ENCODE results near the gene REN.

The REN gene

DNA sequence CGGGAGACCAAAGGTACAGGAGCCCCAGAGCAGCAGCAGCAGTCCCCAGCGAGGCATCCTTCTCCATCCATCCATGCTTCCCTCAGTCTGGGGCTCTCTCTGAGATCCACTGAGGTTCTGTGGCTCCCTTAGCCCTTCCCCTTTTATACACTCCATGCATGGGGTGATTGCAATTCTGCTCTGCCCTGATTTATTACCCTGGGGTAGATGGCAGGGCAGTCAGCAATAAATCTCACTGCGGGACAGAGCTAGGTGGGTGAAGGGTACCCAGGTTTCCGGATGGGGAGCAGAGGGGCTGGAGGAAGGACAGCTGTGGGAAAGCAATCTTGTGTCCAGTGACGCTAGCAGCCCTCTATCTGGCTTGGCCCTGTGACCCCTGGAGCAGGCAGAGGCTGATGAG, at the start of gene REN:
Gene REN, minus strand, starts transcription at position 119 of the 400 bp plus-strand sequence. Its CDS starts 44 bp downstream, at position 75.
- no peak for DNase-seq (ENCODE audit: low read depth)

DNA sequence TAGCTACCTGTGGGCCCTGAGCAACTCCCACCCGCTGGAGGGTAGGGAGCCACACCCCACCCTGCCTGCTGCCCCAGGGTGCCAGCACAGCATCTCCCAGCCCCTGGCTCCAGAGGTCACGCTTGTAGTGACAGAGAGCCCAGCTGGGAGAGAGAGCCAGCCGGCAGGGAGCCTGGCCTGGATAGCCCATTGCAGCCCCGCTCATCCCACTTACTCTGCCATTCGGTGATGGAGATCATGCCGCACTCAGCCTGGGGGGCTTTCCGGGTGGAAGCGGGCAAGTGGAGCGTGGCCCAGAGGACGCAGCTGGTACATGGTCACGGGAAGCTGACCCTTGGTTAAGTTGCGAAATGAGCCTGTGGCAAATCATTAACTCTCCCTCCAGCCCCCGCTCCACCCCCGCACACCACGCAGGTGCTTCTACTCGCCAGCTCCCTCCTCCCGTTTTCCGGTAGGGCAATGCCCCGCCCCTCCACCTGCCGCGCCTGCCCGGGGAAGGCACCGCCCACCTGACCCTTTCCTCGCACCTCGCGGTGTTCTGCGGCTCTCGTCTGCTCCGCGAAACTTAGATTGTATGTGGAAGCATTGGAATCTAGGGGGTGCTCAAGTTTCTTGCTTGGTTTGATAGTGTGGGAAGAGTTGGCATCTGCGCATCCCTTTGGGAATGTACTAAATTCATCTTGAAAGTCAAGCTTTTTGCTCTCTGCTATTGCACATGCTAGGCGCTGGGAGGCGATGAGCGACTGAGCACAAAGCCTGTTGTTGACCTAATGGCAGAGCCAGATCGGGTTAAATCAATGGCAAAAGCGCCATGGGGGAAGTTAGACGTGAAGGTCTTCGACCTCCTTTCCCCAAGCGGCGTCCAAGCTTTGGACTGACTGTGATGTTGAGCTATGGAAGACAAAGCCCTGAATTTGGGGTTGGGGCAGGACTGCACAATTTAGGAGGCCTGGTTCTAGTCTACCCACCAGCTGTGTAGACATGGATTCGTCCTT, 47.8 kb upstream of the REN start, which contains the start of gene GOLT1A:
Gene GOLT1A, minus strand, starts transcription at position 321 of the 995 bp plus-strand sequence. Its CDS starts 82 bp downstream, at position 239.
- DNase-seq (ENCODE audit: low read depth) = peak; percentile 23

DNA sequence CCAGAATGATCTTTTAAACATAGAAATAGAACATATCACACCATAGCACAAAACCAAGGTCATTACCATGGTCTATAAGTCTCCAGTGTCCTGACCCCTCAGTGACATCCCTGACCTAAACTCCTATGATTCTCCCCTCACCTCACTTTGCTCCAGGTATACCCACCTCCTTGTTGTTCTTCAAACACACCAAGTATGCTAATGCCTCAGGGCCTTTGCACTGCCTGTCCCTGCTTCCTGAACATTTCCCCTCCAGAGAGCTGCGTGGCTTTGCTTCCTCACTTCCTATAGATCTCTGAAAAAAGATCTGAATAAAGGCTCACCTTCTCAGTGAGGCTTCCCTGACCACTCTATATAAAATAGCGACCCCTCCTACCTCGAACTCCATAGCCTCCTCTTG, 46.6 kb upstream of the REN start:
- no peak for DNase-seq (ENCODE audit: low read depth)

DNA sequence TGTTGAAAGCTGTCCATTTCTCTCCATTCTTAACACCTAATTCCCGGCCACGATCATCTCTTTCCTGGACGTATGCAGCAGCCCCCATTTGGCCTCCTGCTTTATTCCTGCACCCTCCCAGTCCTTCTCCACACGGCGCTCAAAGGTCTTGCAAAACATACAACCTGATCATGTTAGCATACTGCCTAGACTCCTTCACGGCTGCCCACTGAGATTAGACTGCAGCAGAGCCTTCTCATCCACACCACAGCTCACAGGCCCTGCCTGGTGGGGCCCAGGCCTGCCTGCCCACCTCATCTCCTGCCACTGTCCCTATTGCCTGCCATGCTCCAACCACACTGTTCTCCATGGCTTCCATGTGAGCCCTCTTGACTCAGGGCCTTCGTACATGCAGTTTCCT, 44.9 kb upstream of the REN start:
- DNase-seq (ENCODE audit: low read depth) = no peak

DNA sequence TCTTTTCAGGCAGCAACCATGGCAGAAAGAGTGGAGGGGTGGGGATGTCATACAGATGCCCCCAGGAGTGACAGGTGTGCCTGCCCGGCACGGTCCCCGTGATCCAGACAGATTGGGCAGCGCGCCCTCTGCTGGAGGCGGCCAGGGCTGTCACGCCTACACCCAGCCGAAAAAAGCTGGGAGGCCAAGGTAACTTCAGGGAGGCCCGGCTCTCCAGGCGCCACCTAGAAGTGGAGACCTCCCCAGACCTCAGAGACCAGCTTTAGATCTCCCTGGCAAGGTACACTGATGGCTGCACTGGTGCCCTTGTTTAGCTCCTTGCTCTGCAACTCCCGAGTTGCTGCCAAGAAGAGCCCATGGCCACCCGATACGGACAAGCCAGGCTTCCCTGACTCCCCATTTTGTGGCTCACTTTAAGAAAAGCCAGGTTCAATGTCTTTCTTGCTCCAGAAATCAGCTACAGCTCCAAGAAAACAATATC, 41.0 kb upstream of the REN start:
- peak; percentile 66 for DNase-seq (ENCODE audit: low read depth)

DNA sequence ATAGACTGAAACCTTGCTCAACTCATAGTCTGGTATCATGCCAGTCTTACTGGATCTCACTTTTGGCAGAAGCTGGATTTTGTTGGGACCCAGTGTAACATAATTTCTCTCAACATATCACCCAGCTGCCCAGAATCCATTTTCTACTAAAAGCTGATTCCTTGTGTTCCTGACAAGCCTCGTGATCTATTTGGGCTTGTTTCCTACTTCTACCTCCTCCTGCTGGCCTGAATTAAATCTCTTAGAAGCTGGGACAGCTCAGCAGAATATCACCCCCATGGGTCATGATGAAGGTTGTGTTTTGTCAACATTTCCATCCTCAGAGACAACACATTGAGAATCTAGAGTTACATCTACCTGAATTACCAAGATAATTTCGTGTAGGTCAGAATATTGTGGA, 40.0 kb upstream of the REN start:
- no peak for DNase-seq (ENCODE audit: low read depth)

GRCh38 chr1:204205486-204205885, 39.3 kb upstream of the REN start:
- no peak for DNase-seq (ENCODE audit: low read depth)

DNA sequence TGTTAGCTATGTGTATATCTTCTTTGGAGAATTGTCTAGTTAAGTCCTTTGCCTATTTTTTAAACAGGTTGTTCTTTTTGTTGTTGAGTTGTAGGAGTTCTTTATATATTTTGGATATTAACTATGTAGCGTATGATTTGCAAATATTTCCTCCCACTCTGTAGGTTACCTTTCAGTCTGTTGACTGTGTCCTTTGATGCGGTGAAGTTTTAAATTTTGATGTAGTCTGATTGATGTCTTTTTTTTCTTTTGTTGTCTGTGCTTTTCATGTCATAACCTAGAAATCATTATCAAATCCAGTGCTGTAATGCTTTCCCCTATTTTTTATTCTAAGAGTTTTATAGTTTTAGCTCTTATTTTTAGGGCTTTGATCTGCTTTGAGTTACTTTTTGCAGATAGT, 38.8 kb upstream of the REN start:
- no peak for DNase-seq (ENCODE audit: low read depth)

DNA sequence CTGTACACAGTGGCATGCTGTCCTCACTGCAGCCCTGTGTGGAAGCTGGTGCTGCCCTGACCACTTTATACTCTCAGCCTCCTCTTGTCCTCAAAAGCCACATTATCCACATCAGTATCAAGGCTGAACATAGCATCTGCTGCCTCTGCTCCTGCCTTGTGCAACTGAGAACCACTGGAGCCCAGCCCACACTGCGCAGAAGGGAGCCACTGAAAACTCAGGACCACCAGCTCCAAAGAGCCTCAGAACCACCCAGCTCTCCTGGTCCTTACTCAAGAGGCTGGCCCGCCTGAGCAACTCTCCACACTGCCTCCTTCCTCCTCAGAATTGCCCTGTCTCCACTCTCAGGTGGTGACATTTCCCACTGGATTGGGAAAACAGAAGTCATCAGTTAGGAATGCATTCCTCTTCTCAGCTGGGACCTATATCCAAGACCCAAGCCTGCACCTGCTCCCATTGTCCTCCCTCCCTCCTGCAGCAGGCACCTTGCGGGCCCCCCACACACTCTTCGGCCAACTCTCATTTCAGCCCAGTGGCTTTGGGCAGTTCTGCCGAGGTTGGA, 37.1 kb upstream of the REN start:
- DNase-seq (ENCODE audit: low read depth) = no peak

DNA sequence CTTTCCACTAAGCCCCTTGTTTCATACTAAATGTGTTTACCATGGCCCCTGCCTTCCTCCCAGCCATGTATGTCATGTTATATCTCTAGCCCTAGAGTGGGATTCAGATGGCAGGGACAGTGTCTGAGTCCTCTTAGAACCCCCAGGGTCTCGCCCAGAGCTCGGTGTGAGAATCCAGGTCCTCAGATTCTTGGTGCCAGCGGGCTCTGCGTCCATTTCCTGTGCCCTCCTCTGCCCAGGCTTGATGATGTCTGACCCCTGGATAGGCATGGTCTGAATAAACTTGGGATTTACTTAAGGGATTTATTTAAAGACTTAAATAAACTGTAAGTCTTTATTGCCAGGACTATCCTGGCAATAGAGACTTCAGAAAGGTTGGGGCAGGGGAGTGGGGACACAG, 36.3 kb upstream of the REN start:
- no peak for DNase-seq (ENCODE audit: low read depth)

DNA sequence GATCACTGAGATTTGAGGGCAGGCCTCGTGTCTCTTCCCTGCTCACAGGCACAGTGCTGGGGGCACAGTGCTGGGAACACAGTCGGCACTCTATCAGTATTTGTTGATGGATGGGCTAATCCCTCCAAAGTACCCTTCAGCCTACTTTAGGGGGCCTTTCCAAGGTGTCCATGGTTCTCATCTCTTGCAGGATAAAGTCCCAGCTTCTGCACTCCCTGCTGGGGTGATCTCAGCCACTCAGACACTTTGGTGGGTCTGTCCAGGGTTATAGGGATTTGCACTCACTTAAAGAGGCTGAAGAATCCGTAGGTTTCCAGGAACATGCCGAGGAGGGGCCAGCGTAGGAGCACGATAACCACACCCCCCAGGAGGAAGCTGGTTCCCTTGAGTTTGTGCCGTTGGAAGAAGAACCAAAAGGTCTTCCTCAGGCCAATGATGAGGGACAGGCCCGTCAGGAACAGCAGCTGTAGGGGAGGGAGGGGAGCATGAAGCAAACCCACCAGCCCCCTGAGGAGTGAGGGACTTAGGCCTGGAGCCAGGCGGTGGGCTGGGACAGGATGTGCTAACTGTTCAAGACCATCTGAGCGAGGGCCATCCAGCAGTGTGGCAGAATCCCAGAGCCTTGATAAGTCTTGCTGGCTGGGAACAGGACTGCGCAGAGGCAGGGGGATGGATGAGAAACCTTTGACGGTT, 35.4 kb upstream of the REN start:
- DNase-seq (ENCODE audit: low read depth) = no peak

- no peak for DNase-seq (ENCODE audit: low read depth)
Measured at GRCh38 chr1:204199579-204199978, 33.4 kb upstream of the REN start.

DNA sequence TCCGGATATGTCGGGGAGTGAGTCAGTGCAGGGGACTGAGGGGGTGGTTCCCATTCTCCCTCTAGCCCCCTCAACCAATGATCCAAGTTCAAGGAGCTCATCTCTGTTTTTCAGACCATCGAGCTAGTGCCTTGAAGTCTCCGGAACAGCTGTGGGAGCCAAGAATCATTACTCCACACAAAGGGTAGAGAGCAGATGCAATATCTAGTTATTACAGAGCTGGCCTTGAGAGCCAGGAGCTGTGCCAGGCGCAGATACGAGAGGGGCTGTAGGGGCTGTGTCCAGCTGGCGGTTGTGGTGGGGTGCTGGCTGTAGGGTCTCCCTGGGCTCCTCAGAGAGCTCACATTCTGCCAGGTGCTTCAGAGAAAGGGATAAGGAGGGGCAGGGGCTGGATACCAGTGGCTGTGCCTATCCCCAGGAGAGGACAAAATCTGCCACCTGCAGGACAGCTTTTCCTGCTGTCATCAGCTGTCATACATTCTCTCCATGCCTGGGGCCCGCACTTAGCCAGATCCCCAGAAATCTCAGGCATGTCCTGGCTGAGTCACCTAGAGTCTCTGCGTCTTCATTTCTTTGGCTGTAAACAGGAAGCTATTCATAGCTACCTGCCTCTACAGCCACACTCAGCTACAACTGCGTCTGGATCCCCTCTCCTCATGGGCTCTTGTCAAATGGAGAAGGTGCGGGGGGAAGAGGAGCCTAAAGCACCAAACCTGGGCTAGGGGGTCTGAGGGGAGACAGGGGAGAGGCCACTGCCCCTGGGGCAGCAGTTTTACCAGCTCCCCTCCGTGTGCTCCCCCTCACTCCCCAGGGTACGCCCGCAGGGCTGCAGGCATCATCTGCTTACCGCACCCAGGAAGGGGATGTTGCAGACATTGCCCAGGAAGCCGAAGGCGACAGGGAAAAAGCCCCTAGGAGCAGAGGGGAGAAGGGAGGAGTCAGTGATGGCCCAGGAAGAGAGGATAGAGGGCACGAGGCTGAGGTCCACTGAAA, 32.5 kb upstream of the REN start:
- no peak for DNase-seq (ENCODE audit: low read depth)

DNA sequence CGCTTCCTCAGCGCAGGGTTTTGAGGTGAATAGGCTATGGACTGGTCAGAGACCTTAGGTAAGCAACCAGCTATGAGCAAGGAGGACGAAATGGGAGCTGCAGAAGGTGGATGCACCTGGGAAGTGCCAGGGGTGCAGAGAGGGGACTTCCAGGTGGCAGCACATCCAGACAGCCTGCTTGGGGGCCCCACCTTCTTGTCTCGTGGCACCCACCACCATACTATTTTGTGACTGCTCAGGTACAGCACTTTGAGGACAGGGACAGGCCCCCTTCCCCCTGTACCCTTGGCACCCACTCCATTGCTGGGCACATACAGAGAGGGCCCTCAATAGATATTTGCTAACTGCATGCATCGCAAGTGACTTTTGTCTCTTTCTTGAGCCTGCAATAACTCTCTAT, 30.9 kb upstream of the REN start:
- no peak for DNase-seq (ENCODE audit: low read depth)

GRCh38 chr1:204196068-204196795, 30.1 kb upstream of the REN start, which contains the start of gene KISS1:
Gene KISS1 (minus strand): TSS chr1:204196491. CDS start chr1:204192876, 3,615 bp downstream.
- no peak for DNase-seq (ENCODE audit: low read depth)

DNA sequence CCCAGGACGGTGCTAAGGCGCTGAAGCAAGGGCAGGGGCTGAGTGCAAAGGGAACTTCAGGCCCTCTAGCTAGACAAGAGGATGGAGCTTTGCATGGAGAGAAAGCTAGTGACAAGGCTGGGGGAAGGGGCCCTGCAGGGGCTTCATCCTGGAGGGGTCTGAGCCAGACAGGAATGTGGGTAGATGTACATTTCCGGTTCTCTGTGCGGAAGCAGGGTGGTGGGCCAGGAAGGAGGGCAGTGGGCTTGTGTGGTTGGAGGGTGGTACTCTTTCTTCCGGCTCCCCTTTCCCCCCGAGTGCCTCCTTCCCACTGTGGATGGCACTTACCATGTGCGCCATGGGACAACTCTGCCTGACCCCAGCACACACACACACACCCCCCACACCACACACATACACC, 28.6 kb upstream of the REN start:
- no peak for DNase-seq (ENCODE audit: low read depth)

DNA sequence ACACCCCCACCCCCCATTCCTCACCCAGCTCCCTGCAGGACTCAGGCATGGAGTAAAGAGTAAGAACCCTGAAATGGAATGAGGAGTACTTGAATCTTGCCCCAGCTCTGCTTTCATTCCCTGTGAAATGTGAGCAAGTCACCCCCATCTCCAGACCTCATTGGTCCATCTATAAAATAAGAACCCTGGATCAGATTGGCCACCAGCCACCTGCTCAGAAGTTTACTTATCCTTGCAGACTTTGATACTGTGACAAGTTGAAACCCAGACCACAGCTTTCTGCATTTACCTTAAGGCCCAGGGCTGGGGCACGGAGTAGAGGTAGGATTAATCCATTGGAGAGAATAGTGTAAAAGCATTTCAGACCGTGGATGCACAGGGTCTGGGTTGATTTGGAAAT, 27.9 kb upstream of the REN start:
- DNase-seq (ENCODE audit: low read depth) = no peak

DNA sequence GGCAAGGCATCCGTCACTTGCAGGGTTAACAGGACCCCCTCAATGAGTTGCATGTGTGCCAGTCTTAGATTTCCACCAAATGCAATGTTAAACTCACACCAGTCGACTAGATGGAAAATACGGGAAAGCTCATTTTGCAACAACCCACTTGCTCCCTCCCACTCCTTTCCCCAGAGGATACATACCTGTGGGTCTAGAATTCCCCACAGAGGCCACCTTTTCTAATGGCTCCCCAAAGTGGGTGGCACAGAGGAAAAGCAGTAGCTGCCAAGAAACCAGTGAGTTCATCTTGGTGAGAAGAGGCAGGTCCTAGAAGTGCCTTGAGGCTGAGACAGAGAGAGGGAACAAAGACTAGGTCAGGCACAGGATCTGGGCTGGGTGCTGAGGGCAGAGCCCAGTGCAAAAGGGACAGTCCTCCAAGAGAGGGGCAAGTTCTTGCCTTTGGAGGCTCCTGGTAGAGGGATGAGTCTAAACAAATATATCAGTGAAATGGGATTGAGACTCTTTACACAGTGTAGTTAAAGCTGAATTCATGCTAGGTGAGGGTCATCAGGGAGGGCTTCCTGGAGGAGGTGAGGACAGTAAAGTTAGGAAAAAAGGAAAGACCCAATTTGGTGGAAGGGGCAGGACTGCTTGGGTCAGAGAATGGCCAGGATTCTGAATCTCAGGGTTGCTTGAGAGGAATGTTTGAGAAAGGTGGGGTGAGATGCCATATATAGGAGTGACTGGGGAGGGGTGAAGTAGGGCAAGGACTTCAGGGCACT, 26.6 kb upstream of the REN start:
- no peak for DNase-seq (ENCODE audit: low read depth)

DNA sequence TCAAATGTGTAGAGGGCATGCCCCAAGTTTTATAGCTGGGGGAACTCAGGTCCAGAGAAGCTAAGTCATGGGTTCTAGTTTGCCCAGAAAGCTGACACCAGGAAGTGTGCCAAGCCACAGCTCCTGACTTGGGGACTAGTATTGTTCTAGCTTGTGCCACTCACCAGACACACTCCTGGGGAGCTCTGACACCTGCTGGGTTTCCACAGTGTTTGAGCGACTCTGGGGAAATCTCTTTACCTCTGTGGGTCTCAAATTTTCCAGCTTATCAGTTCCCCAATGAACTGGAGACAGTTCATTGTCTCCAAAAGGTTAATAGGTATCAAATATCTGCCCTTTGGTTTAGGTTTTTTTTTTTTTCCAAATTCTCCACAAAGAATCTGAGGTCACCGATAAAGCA, 25.9 kb upstream of the REN start:
- DNase-seq (ENCODE audit: low read depth) = no peak

GRCh38 chr1:204191456-204191855, 25.3 kb upstream of the REN start:
- DNase-seq (ENCODE audit: low read depth) = no peak

Data from activated T-cell treated with anti-CD3 and anti-CD28 coated beads for 24 hours (primary cell).